BJ (cell line): Measurements from ENCODE around the gene NUP35. TPM values are rescaled to one million over a fixed set of nuclear protein-coding genes. Genes with fewer than 3 reads are reported as not detected.

Experiments
- CTCF ChIA-PET: fragments of 350-600 bp; formaldehyde crosslinking; extraction: SDS; loops from one replicate; lab custom pipeline; 2021; ENCODE audit warnings: antibody characterized with exemption, inconsistent platforms; lab: Yijun Ruan, JAX
- POLR2A ChIA-PET: fragments of 300-600 bp; sonication (Branson Sonifier 250); formaldehyde crosslinking; extraction: SDS; loops from one replicate; lab custom pipeline; 2021; ENCODE audit warnings: antibody characterized with exemption; lab: Charles Lee
- DNase-seq: peaks from one replicate; pipeline ENCODE4 v3.0.0-alpha.2; 2011; ENCODE audit warnings: low read depth
- H3K27me3 ChIP-seq: 2 replicates; pipeline ENCODE4 v1.6.0; 2011; ENCODE audit warnings: low read length; ENCODE audit not compliant: control insufficient read depth, insufficient read depth
- H3K36me3 ChIP-seq: 2 replicates; pipeline ENCODE4 v1.5.1; 2011; ENCODE audit warnings: low read length; ENCODE audit not compliant: control insufficient read depth, insufficient read depth
- H3K4me3 ChIP-seq: 2 replicates; pipeline ENCODE4 v1.5.1; 2011; ENCODE audit warnings: low read depth, mild to moderate bottlenecking, control low read depth, low read length
- polyA plus RNA-seq: library from polyadenylated mRNA; depleted of rRNA; stranded (reverse); fragments of >200 nt; gene quantifications from 2 replicates; pipeline ENCODE4 v1.2.3, GENCODE V29; 2011; rRNA removed
- TF ChIP-seq, protein P1 (sequence below): IDR thresholded peaks from 2 replicates; pipeline ENCODE4 v1.5.1; 2011; ENCODE audit warnings: low read depth, mild to moderate bottlenecking, control low read depth, inconsistent platforms, low read length, moderate library complexity; ENCODE audit not compliant: insufficient read depth

Gene NUP35
- polyA plus RNA-seq, 1 experiment = 11.1 TPM

DNA sequence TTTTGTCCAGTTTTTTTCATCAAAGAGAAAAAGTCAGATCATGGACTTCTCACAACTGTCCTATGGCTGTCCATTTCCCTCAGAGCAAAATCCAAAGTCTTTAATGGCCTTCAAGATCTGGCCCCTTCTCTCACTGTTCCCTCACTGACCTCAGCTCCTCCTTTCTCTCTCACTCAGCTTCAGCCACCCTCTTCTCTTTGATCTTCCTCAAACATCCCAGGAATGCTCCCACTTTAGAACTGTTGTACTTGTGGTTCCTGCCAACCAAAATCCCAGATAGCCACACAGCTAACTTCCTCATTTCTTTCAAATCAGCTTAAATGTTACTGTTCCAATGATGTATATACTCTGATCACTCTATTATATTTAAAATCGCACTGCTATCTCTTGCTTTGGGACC, 82.9 kb downstream of the NUP35 start:
- Histone ChIP-seq H3K36me3 (no peaks in the 10 kb centered on the region), H3K27me3 (no peaks in the 10 kb centered on the region), H3K4me3 (no peak overlapping the region)
- no peak for DNase-seq
- ChIA-PET POLR2A (no interaction called here), CTCF (interaction anchor here (1.3 kb wide), 1 partner anchor 10 kb away, joined by 3 read pairs; no protein-coding TSS in a partner anchor)
- TF ChIP-seq, protein P1, sequence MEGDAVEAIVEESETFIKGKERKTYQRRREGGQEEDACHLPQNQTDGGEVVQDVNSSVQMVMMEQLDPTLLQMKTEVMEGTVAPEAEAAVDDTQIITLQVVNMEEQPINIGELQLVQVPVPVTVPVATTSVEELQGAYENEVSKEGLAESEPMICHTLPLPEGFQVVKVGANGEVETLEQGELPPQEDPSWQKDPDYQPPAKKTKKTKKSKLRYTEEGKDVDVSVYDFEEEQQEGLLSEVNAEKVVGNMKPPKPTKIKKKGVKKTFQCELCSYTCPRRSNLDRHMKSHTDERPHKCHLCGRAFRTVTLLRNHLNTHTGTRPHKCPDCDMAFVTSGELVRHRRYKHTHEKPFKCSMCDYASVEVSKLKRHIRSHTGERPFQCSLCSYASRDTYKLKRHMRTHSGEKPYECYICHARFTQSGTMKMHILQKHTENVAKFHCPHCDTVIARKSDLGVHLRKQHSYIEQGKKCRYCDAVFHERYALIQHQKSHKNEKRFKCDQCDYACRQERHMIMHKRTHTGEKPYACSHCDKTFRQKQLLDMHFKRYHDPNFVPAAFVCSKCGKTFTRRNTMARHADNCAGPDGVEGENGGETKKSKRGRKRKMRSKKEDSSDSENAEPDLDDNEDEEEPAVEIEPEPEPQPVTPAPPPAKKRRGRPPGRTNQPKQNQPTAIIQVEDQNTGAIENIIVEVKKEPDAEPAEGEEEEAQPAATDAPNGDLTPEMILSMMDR = no peak

DNA sequence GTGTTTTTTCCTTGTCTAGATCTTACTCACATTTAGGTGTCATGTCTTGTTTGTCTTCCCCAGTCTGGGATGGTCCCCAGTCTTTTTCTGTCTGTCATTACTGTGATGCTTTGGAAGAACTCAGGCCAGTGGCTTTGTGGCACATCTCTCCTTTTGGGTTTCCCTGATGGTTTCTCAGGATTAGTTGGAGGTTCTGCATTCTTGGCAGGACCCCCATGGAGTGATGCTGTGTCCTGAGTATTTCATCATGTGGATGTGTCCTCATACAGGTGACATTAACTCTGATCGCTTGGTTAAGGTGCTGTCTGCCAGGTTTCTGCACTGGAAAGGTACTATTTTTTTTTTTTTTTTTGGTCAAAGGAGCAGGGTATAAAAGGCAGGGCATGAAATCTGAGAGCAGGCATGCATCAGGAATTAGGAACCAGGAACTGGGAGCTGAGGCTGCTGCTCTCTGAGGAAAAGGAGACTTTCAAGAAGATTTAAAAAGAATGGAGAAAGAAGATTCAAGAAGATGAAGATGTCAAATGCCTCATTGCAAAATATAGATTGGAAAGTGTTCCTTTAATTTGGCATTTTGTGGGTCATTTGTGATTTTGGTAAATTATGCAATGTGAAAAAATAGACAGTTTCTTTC, 85.3 kb downstream of the NUP35 start:
- CTCF ChIA-PET = no interaction called here
- DNase-seq = no peak
- TF ChIP-seq, protein P1 = no peak
- H3K27me3 ChIP-seq = no peaks in the 10 kb centered on the region
- POLR2A ChIA-PET = no interaction called here
- H3K4me3 ChIP-seq = no peak overlapping the region
- H3K36me3 ChIP-seq = no peaks in the 10 kb centered on the region

Other genes with a start within 250 kb of the NUP35 start
- 58.0 and 117 TPM in 2 replicates for gene NCKAP1, start 86.0 kb upstream of the NUP35 start, polyA plus RNA-seq
- 2.2 and 2.9 TPM in 2 replicates for gene DUSP19, start 45.7 kb upstream of the NUP35 start, polyA plus RNA-seq